ENCODE measurements around the gene SHISA4.
"Not testable (repeated sequence)": the region's sequence is repeated elsewhere in the genome, so short reads cannot be mapped to it uniquely, and the experiment has no call there.

Gene SHISA4

GRCh38 chr1:201918343-201918742, 29.6 kb downstream of the SHISA4 start:
- DNase-seq (ENCODE audit: insufficient read length, low spot score): no peak
- no peak for FAIRE-seq

- FAIRE-seq (no peak), DNase-seq (ENCODE audit: insufficient read length, low spot score) (no peak)
Measured at GRCh38 chr1:201921952-201922558, 33.4 kb downstream of the SHISA4 start.

- FAIRE-seq (no peak), DNase-seq (ENCODE audit: insufficient read length, low spot score) (no peak)
Measured at GRCh38 chr1:201925301-201925567, 36.5 kb downstream of the SHISA4 start.

GRCh38 chr1:201925981-201926645, 37.4 kb downstream of the SHISA4 start:
- no peak for DNase-seq (ENCODE audit: insufficient read length, low spot score)
- FAIRE-seq: no peak

- FAIRE-seq (no peak), DNase-seq (ENCODE audit: insufficient read length, low spot score) (no peak)
Measured at GRCh38 chr1:201928266-201928665, 39.6 kb downstream of the SHISA4 start.

- no peak for DNase-seq (ENCODE audit: insufficient read length, low spot score)
- FAIRE-seq: no peak
Measured at GRCh38 chr1:201930137-201930536, 41.4 kb downstream of the SHISA4 start.

- no peak for DNase-seq (ENCODE audit: insufficient read length, low spot score)
- FAIRE-seq: no peak
Measured at GRCh38 chr1:201930803-201931202, 42.1 kb downstream of the SHISA4 start.

- DNase-seq (ENCODE audit: insufficient read length, low spot score) (no peak), FAIRE-seq (no peak)
Measured at GRCh38 chr1:201933840-201934430, 45.2 kb downstream of the SHISA4 start.

DNA sequence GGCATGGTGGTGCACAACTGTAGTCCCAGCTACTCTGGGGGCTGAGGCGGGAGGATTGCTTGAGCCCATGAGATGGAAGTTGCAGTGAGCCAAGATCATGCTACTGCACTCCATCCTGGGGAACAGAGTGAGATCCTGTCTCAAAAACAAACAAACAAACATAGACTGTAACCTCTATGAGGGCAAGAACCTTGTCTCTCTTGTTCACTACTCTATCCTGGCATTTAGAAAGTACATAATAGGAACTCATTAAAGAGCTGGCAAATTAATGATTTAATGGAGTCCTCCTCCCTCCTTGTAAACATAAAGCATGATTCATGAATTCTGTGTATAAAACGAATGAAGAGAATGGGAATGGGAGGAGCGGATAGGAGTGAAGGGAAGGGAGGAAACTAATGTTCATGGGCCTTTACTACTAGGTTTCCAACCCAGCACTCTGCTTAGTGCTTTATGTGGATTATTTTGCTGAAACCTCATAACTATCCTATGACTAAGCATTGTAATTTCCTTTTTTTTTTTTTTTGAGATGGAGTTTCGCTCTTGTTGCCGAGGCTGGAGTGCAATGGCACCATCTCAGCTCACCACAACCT, 49.0 kb downstream of the SHISA4 start:
- FAIRE-seq (no peak), DNase-seq (ENCODE audit: insufficient read length, low spot score) (no peak)

- no peak for FAIRE-seq
- DNase-seq (ENCODE audit: insufficient read length, low spot score): no peak
Measured at GRCh38 chr1:201938440-201939035, 49.8 kb downstream of the SHISA4 start.

- no peak for DNase-seq (ENCODE audit: insufficient read length, low spot score)
- no peak for FAIRE-seq
Measured at GRCh38 chr1:201939148-201939547, 50.5 kb downstream of the SHISA4 start.

DNA sequence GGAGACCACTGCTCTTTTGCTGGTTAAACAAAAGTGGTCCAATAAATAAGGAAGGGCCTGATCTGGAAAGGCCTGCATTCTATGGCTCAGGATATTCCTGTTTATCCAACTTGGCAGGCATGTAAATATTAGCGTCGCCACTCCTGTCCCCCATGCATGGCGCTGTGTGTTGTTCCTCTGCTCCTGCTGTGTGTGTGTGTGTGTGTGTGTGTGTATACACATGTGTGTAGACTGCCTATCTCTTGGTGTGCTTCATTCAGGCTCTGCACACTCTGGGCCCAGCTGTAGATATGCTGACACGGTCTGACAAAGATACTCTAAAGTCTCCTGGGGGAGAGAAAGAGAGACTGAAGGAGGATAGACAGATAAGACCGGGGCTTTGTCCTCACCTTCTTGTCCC, 50.9 kb downstream of the SHISA4 start:
- DNase-seq (ENCODE audit: insufficient read length, low spot score): no peak
- no peak for FAIRE-seq

DNA sequence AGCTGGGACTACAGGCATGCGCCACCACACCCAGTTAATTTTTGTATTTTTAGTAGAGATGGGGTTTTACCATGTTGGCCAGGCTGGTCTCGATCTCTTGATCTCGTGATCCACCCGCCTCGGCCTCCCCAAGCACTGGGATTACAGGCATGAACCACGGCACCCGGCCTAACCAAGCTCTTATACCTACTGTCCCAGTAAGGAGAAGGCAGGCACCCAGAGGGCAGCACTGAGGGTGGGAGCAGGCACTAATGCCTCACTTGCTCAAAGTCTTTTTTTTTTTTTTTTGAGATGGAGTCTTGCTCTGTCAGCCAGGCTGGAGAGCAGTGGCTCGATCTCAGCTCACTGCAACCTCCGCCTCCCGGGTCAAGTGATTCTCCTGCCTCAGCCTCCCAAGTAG, 51.6 kb downstream of the SHISA4 start:
- not testable (repeated sequence) for FAIRE-seq; DNase-seq (ENCODE audit: insufficient read length, low spot score)

- FAIRE-seq (no peak), DNase-seq (ENCODE audit: insufficient read length, low spot score) (no peak)
Measured at GRCh38 chr1:201941420-201942128, 52.9 kb downstream of the SHISA4 start.

DNA sequence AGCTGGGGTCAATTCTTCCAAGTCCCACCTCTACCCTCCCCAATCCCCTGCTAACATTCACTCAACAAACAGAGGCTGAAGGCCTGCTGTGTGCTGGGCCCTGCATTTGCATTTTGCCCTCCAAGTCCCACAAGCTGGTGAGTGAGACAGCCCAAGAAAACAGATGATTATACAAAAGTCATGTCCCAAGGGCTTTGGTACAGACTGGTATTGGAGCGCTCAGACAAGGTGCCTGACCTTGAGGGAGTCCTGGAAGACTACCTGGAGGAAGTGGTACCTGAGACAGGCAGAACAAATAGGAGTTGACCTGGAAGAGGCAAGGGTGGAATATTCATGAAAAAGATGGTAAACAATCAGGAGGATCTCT, 53.4 kb downstream of the SHISA4 start:
- no peak for DNase-seq (ENCODE audit: insufficient read length, low spot score)
- no peak for FAIRE-seq

Data from GM19239 (cell line).